Measurements from ENCODE around the gene ANXA2.

DNA sequence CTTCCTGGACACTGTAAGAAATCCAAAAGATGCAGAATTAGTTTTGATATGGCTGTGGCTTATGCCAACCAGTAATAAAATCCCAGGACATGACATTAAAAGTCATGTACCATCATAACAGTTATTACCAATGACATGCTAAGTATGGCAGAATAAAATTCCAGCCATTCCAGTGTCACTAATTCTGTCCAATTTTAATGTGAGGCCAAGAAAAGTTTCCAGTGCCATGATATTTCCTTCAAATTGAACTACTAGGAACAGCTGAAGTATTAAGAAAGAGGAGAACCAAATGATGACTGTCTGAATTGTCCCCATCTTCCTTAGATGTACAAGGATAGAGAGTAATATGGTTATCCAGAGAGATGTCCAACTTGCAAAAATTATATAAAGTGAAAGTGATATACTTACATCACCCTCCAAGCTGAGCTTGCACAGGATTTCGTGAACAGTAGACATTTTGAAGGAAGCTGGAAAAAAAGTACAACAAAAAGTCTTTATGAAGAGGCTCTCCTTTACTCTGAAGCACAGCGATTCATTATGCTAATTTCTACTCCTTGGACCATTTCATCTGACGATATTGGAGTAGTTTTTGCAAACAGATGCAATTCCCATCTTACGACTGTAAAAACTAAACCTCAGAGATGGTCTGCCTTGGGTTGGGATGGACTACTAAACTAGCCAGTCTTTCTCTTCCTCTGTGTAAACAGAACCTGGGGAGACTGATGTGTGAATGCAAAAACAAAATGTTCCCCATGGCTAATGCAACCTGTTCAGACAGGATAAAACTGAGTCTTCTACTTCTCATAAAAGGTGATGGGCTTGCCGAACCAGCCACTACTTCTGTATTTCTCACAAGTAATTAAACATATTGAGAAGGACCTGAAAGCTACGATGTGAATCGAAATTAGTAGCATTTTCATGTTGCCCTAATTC, 11.9 kb downstream of the ANXA2 start:
- TF ChIP-seq, protein P1, sequence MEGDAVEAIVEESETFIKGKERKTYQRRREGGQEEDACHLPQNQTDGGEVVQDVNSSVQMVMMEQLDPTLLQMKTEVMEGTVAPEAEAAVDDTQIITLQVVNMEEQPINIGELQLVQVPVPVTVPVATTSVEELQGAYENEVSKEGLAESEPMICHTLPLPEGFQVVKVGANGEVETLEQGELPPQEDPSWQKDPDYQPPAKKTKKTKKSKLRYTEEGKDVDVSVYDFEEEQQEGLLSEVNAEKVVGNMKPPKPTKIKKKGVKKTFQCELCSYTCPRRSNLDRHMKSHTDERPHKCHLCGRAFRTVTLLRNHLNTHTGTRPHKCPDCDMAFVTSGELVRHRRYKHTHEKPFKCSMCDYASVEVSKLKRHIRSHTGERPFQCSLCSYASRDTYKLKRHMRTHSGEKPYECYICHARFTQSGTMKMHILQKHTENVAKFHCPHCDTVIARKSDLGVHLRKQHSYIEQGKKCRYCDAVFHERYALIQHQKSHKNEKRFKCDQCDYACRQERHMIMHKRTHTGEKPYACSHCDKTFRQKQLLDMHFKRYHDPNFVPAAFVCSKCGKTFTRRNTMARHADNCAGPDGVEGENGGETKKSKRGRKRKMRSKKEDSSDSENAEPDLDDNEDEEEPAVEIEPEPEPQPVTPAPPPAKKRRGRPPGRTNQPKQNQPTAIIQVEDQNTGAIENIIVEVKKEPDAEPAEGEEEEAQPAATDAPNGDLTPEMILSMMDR (IDR thresholded peaks at IDR 0.05) = no peak
- TF ChIP-seq EZH2 (IDR thresholded peaks at IDR 0.05; ENCODE audit: borderline replicate concordance, insufficient read depth, low read depth, low read length, poor library complexity, severe bottlenecking) = no peak
